Neuron (in vitro differentiated cells): ENCODE results near the gene SLC24A4.
A peak's percentile ranks its signal among the peaks of the same experiment; 100 is the strongest.

Source experiments
- H2AFZ ChIP-seq: one replicate; pipeline ENCODE4 v1.6.1; 2013; ENCODE audit warnings: low read depth, mild to moderate bottlenecking, inconsistent platforms, low read length, moderate library complexity
- H3K27me3 ChIP-seq: one replicate; pipeline ENCODE4 v1.6.1; 2013; ENCODE audit warnings: low read length; ENCODE audit not compliant: insufficient read depth
- H3K36me3 ChIP-seq: one replicate; pipeline ENCODE4 v1.6.1; 2013; ENCODE audit warnings: low read length; ENCODE audit not compliant: insufficient read depth
- H3K4me1 ChIP-seq: one replicate; pipeline ENCODE4 v1.6.1; 2013; ENCODE audit warnings: low read length; ENCODE audit not compliant: insufficient read depth
- H3K4me3 ChIP-seq: 2 replicates; pipeline ENCODE4 v1.5.1; 2013; ENCODE audit warnings: mild to moderate bottlenecking, low read length, moderate library complexity
- H3K9me3 ChIP-seq: one replicate; pipeline ENCODE4 v1.6.1; 2013; ENCODE audit warnings: low read length

SLC24A4 gene

GRCh38 chr14:92323011-92323915, at the start of gene SLC24A4:
Gene SLC24A4, plus strand, starts transcription at chr14:92323165. Its CDS starts 666 bp downstream, at chr14:92323831.
- peak within 1 kb of the TSS; percentile 18 for H3K4me3 ChIP-seq
- no peak within 1 kb of the TSS for H2AFZ ChIP-seq
- peaks cover 5% of the 10 kb centered on the region for H3K4me1 ChIP-seq
- H3K9me3 ChIP-seq, result no peaks in the 10 kb centered on the region
- peaks cover 85% of the 10 kb centered on the region for H3K27me3 ChIP-seq
- H3K36me3 ChIP-seq, result no peaks in the 10 kb centered on the region

GRCh38 chr14:92273166-92273565, 49.8 kb upstream of the SLC24A4 start:
- H3K27me3 ChIP-seq, result peaks cover 13% of the 10 kb centered on the region
- no peaks in the 10 kb centered on the region for H3K4me1 ChIP-seq
- H3K36me3 ChIP-seq, result no peaks in the 10 kb centered on the region
- H2AFZ ChIP-seq, result no peak overlapping the region
- no peak overlapping the region for H3K4me3 ChIP-seq
- H3K9me3 ChIP-seq, result no peaks in the 10 kb centered on the region

- H3K4me1 ChIP-seq, result no peaks in the 10 kb centered on the region
- no peaks in the 10 kb centered on the region for H3K9me3 ChIP-seq
- peaks cover 13% of the 10 kb centered on the region for H3K27me3 ChIP-seq
- H2AFZ ChIP-seq, result no peak overlapping the region
- H3K36me3 ChIP-seq, result no peaks in the 10 kb centered on the region
- no peak overlapping the region for H3K4me3 ChIP-seq
Measured at GRCh38 chr14:92274055-92274454, 48.9 kb upstream of the SLC24A4 start.

DNA sequence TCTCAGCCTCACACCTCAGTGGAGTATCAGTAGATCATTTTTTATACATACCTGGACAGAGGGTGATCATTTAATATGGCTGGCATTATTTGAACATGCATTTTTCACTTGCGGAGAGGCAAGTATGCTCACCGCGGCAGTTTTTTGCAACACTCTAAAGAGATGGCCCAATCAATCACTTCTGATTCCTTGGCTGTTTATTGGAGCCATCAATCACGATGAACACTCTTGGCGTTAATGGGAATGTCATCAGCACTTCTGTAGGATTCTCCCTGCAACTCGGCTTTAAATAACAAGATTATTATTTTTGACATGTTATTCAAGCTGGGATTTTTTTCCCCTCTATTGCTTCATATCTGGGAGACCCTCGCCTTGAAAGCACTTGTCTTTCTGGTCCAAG, 46.9 kb upstream of the SLC24A4 start:
- H3K36me3 ChIP-seq, result no peaks in the 10 kb centered on the region

GRCh38 chr14:92277031-92277430, 45.9 kb upstream of the SLC24A4 start:
- Histone ChIP-seq H3K4me3 (no peak overlapping the region), H2AFZ (no peak overlapping the region), H3K27me3 (peaks cover 10% of the 10 kb centered on the region), H3K36me3 (no peaks in the 10 kb centered on the region), H3K9me3 (no peaks in the 10 kb centered on the region), H3K4me1 (no peaks in the 10 kb centered on the region)

More for the DNA sequence above, 46.9 kb upstream of the SLC24A4 start:
- H2AFZ ChIP-seq, result no peak overlapping the region
- no peak overlapping the region for H3K4me3 ChIP-seq
- peaks cover 13% of the 10 kb centered on the region for H3K27me3 ChIP-seq
- H3K9me3 ChIP-seq, result no peaks in the 10 kb centered on the region
- no peaks in the 10 kb centered on the region for H3K4me1 ChIP-seq

- Histone ChIP-seq H3K4me3 (no peak overlapping the region), H3K4me1 (no peaks in the 10 kb centered on the region), H3K36me3 (no peaks in the 10 kb centered on the region), H2AFZ (no peak overlapping the region), H3K9me3 (no peaks in the 10 kb centered on the region), H3K27me3 (peaks cover 5% of the 10 kb centered on the region)
Measured at GRCh38 chr14:92280554-92281262, 42.3 kb upstream of the SLC24A4 start.

GRCh38 chr14:92282669-92283068, 40.3 kb upstream of the SLC24A4 start:
- Histone ChIP-seq H3K4me3 (no peak overlapping the region), H3K4me1 (no peaks in the 10 kb centered on the region), H3K36me3 (no peaks in the 10 kb centered on the region), H3K9me3 (no peaks in the 10 kb centered on the region), H3K27me3 (no peaks in the 10 kb centered on the region), H2AFZ (no peak overlapping the region)

DNA sequence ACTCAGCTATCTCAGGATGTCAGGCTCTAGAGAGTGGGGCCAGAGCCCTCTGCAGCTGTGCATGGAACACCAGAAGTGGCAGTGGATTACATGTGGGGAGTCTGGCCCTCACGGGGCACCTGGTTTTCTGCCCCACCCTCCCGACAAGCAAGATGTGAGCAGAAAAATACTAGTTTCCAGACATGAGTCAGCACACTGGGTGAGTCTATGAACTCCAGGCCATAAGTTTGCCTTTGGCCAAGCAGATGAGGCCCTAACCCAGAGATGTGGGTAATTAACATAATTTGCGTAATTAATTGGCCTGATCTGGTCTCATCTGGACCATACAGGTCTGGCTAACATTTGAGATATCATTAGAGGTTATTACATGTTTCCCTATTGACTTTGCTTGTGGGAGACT, 37.7 kb upstream of the SLC24A4 start:
- H3K4me3 ChIP-seq, result no peak overlapping the region

DNA sequence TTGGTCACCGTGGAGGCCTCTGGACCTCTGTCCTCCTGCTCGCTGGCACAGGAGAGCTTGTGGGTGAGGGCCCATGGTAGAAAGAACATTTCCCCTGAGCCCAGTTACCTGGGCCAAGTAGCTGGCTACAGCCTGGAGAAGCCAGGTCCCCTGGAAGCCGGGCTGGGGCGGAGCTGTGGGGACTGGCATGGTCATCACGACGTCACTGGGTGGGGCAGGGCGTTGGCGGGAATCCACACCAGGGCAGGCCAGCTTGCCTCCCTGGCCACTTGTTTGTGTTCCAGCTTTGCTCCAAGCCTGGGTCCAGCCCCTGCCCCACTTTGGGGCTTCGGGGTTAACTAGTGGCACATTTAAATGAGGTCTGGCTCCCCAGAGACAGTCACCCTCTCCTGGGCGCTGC, 35.0 kb upstream of the SLC24A4 start:
- Histone ChIP-seq H3K9me3 (no peaks in the 10 kb centered on the region), H3K4me1 (no peaks in the 10 kb centered on the region), H3K4me3 (no peak overlapping the region), H3K36me3 (no peaks in the 10 kb centered on the region), H3K27me3 (no peaks in the 10 kb centered on the region), H2AFZ (no peak overlapping the region)

More for the DNA sequence above, 37.7 kb upstream of the SLC24A4 start:
- Histone ChIP-seq H3K36me3 (no peaks in the 10 kb centered on the region), H3K4me1 (no peaks in the 10 kb centered on the region), H2AFZ (no peak overlapping the region), H3K27me3 (no peaks in the 10 kb centered on the region), H3K9me3 (no peaks in the 10 kb centered on the region)

DNA sequence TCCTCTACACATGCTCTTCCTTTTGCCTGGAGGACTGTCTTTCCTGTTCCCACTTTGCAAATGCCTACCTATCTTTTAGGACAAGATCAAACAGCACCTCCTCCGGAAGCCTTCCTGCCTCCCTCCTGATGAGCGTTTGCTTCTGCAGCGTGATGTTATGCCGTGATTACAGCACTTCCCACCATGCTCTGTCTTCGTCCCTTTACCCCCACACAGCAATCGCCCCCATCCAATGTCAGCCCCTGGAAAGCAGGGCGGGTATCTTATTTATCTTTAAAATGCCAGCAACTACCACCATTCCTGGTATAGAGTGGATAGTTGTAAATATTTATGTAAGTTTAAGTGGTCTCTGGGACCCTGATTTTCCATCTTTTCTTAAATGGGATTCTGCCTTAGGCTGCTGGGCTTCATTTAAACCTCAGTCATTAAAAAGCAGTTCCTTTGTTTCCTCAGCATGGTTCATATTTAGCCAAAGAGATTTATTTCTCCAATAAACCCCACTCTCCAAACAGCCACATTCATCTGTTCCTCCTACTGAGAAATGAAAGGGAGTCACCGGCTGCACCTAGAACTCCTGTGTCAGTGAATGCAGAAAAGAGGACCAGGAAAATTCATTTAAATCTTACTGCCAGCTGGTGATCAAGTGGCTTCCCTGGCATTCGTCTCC, 33.8 kb upstream of the SLC24A4 start:
- H3K36me3 ChIP-seq, result no peaks in the 10 kb centered on the region
- H3K27me3 ChIP-seq, result no peaks in the 10 kb centered on the region
- H2AFZ ChIP-seq, result no peak overlapping the region
- H3K4me3 ChIP-seq, result no peak overlapping the region
- no peaks in the 10 kb centered on the region for H3K4me1 ChIP-seq
- no peaks in the 10 kb centered on the region for H3K9me3 ChIP-seq

DNA sequence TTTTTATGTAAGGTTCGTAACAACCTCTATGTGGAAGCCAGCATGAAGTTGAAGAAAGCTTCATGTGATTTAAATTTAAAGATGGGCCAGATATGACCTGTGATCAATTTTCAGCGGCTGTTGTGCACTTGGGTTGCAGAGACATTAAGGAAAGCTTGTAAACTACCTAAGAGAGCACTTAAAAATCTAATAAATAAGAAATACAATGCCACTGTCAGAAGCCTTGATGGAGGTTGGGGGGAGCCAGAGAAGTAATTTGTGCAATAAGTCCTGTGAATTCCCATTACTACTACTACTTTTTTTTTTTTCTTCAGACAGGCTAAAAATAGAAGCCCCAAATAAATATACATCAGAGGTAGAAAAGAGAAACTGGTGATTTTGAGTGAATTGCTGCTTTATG, 30.3 kb upstream of the SLC24A4 start:
- Histone ChIP-seq H3K9me3 (no peaks in the 10 kb centered on the region), H3K27me3 (no peaks in the 10 kb centered on the region)

DNA sequence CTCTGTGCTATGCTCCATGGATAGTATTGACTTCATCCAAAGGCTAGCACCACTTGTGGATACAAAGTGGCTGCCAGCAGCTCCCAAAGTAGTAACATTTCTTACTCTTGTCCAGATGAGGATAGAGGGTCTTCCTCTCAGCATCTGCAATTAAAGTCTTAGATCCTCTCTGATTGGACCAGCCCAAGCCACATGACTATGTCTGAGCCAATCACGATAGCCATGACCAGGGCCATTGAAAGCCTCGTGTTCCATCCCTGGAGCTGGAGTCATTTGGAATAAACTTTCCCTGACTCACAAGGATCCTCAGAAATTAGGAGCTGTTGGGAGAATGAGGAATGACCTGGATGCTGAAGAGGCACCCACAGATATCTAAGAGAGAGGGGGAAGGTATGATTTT, 28.5 kb upstream of the SLC24A4 start:
- Histone ChIP-seq H3K4me1 (no peaks in the 10 kb centered on the region), H3K27me3 (no peaks in the 10 kb centered on the region), H3K36me3 (no peaks in the 10 kb centered on the region), H2AFZ (no peak overlapping the region), H3K9me3 (no peaks in the 10 kb centered on the region), H3K4me3 (no peak overlapping the region)

More for the DNA sequence above, 30.3 kb upstream of the SLC24A4 start:
- Histone ChIP-seq H3K4me1 (no peaks in the 10 kb centered on the region), H2AFZ (no peak overlapping the region), H3K4me3 (no peak overlapping the region), H3K36me3 (no peaks in the 10 kb centered on the region)
